ENCODE measurements around the gene BUB3. TPM values are rescaled to one million over a fixed set of nuclear protein-coding genes. Genes with fewer than 3 reads are reported as not detected.

The BUB3 gene
- total and polyA plus RNA-seq, 2 experiments from 2014 or later: 88.8 to 147 TPM

DNA sequence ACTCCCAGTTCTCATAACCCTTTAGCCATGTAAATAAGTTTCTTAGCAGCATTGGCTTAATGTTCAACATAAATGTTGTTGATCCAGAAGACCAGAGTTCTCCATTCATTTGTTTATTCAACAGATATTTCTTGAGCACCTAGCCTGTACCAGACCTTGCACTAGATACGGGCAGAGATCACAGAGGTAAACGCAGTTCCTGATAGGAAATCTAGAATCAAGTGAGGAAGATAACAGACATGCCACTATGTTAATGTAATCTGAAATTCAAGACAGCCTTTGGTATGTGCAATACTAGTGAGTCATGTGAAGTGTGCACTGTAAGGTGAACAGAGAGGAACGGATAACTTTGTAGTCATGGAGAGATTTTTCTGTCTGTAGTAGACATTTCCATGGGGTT, 3.0 kb downstream of the BUB3 start:
- DNase-seq (ENCODE audit: low read depth in 1 of 2, low spot score in 1 of 2): no peak
- Histone ChIP-seq H3K4me1 (ENCODE audit: low read depth) (peaks cover 4% of the 10 kb centered on the region), H3K27ac (no peak overlapping the region), H3K4me3 (no peak overlapping the region), H3K36me3 (peaks cover 46% of the 10 kb centered on the region), H3K9me3 (ENCODE audit: low read depth) (no peaks in the 10 kb centered on the region), H3K27me3 (peaks cover 14% of the 10 kb centered on the region)
- TF ChIP-seq, protein P1, sequence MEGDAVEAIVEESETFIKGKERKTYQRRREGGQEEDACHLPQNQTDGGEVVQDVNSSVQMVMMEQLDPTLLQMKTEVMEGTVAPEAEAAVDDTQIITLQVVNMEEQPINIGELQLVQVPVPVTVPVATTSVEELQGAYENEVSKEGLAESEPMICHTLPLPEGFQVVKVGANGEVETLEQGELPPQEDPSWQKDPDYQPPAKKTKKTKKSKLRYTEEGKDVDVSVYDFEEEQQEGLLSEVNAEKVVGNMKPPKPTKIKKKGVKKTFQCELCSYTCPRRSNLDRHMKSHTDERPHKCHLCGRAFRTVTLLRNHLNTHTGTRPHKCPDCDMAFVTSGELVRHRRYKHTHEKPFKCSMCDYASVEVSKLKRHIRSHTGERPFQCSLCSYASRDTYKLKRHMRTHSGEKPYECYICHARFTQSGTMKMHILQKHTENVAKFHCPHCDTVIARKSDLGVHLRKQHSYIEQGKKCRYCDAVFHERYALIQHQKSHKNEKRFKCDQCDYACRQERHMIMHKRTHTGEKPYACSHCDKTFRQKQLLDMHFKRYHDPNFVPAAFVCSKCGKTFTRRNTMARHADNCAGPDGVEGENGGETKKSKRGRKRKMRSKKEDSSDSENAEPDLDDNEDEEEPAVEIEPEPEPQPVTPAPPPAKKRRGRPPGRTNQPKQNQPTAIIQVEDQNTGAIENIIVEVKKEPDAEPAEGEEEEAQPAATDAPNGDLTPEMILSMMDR (IDR thresholded peaks at IDR 0.05; ENCODE audit: low read depth, low read length): no peak

DNA sequence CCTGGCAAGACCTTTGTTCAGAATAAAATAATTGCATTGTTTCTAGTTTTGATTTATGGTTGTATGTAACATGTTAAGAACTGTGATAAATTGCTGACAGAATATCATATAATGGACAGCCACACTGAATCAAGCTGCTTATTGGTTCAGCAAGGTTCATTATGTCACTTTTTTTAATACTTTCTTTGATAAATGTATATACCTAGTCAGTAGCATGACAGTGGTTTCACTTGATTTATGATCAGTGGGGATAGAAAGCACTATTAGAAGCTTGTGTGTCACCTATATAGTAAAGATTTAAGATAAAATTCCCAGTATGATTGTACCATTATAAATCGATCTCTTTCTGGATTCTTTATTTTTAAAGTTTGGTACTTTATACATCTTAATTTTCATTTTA, 4.5 kb downstream of the BUB3 start:
- peaks cover 61% of the 10 kb centered on the region for H3K36me3 ChIP-seq

DNA sequence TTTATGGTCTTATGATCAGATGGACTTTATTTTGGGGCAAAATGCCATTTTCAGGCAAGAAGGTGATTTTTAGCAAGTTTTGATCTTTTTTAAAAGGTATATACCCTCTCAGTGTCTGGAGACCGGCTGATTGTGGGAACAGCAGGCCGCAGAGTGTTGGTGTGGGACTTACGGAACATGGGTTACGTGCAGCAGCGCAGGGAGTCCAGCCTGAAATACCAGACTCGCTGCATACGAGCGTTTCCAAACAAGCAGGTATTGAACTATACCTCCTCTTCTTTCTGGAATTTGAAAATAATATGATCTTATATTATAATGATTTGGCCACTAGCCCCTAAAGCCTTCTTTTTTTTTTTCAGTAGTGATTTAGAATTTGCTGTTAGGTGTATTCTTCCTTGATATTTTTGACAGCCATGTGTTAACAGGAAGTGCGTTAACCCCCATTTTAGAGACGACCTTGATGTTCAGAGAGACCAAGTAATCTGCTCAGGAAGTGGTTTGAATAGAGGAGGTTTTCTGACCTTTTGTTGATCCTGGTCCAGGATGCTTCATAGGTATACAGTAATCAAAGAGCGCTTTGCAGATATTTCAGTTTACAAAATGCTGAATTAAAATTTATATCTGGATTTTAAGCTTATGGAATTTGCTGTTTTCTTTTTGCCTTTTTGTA, 6.2 kb downstream of the BUB3 start:
- no peak for DNase-seq (ENCODE audit: low read depth in 1 of 2, low spot score in 1 of 2)
- TF ChIP-seq, protein P1 (IDR thresholded peaks at IDR 0.05; ENCODE audit: low read depth, low read length): no peak
- Histone ChIP-seq H3K36me3 (peaks cover 65% of the 10 kb centered on the region), H3K4me3 (no peak overlapping the region), H3K27me3 (no peaks in the 10 kb centered on the region), H3K9me3 (ENCODE audit: low read depth) (no peaks in the 10 kb centered on the region), H3K4me1 (ENCODE audit: low read depth) (no peaks in the 10 kb centered on the region), H3K27ac (no peak overlapping the region)

More for the DNA sequence above, 4.5 kb downstream of the BUB3 start:
- TF ChIP-seq, protein P1 (IDR thresholded peaks at IDR 0.05; ENCODE audit: low read depth, low read length): no peak
- no peak for DNase-seq (ENCODE audit: low read depth in 1 of 2, low spot score in 1 of 2)
- no peaks in the 10 kb centered on the region for H3K27me3 ChIP-seq
- H3K4me3 ChIP-seq: no peak overlapping the region
- no peaks in the 10 kb centered on the region for H3K9me3 ChIP-seq (ENCODE audit: low read depth)
- no peak overlapping the region for H3K27ac ChIP-seq
- H3K4me1 ChIP-seq (ENCODE audit: low read depth): peaks cover 4% of the 10 kb centered on the region

DNA sequence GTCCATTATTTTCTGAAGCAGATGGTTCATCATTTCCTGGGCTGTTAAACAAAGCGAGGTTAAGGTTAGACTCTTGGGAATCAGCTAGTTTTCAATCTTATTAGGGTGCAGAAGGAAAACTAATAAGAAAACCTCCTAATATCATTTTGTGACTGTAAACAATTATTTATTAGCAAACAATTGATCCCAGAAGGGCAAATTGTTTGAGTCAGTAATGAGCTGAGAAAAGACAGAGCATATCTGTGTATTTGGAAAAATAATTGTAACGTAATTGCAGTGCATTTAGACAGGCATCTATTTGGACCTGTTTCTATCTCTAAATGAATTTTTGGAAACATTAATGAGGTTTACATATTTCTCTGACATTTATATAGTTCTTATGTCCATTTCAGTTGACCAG, 10.1 kb downstream of the BUB3 start:
- TF ChIP-seq, protein P1 (IDR thresholded peaks at IDR 0.05; ENCODE audit: low read depth, low read length): no peak
- no peak overlapping the region for H3K27ac ChIP-seq

DNA sequence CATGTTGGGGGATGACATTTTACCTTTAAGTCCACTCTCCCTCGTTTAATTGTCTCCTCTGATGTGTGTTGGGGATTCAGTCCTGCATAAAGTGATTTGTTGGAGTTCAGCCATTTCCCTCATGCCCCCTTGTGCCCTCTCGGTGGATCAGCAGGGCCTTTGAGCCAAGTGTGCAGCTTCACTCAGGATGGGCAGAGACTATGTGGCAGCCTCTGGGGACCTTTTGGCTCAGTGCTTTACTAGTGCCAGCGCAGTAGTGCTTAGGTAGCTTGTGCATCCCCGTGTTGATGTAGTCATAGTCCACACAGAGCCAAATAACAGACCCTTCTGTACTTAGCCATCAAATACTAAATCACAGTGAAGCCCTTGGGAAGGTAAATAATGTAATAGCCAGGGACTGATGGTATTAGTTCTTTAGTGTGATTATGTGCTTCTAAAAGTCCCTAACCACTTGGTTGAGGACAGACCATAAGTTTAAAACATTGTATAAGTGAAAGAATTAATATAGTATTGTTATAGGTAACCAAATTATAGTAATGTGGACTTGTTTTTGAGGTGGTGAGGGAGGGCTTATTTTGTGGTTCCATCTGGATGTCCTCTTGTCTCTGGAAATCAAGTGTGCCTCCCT, 11.4 kb downstream of the BUB3 start:
- Histone ChIP-seq H3K27ac (no peak overlapping the region), H3K27me3 (no peaks in the 10 kb centered on the region), H3K4me1 (ENCODE audit: low read depth) (no peaks in the 10 kb centered on the region), H3K4me3 (no peak overlapping the region), H3K9me3 (ENCODE audit: low read depth) (no peaks in the 10 kb centered on the region), H3K36me3 (peaks cover 41% of the 10 kb centered on the region)
- DNase-seq (ENCODE audit: low read depth in 1 of 2, low spot score in 1 of 2): no peak
- TF ChIP-seq, protein P1 (IDR thresholded peaks at IDR 0.05; ENCODE audit: low read depth, low read length): no peak

More for the DNA sequence above, 10.1 kb downstream of the BUB3 start:
- Histone ChIP-seq H3K4me1 (ENCODE audit: low read depth) (no peaks in the 10 kb centered on the region), H3K27me3 (no peaks in the 10 kb centered on the region), H3K36me3 (peaks cover 45% of the 10 kb centered on the region), H3K4me3 (no peak overlapping the region), H3K9me3 (ENCODE audit: low read depth) (no peaks in the 10 kb centered on the region)
- DNase-seq (ENCODE audit: low read depth in 1 of 2, low spot score in 1 of 2): no peak
